DMS 273 treated with DMSO at 0.1 percent for 48 hours (cell line): Measurements from ENCODE around the gene POLR1A.

ENCODE experiments used
- DNase-seq: peaks from one replicate; lab custom pipeline; 2025; lab: John Stamatoyannopoulos, UW

Gene POLR1A

DNA sequence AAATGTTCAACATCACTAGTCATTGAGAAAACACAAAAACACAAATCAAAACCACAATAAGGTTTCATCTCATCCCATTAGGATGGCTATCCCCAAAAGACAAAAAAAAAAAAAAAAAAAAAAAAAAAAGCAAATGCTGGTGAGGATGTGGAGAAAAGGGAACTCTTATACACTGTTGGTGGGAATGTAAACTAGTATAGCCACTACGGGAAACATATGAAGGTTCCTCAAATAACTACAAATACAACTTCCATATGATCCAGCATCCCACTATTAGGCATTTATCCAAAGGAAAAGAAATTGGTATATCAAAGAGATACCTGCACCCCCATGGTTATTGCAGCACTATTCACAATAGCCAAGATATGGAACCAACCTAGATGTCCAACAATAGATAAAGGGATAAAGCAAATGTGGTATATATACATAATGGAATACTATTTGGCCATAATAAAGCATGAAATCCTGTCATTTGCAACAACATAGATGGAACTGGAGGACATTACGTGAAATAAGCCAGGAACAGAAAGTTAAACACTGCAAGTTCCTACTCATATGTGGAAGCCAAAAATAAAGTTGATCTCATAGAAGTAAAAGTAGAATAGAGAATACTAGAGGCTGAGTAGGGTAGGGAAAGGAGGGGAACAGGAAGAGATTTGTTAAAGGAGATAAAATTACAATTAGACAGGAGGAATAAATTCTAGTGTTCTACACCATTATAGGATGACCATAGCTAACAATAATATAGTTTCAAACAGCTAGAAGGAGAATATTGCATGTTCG is 8.4 kb downstream of the POLR1A start:
- no peak for DNase-seq

DNA sequence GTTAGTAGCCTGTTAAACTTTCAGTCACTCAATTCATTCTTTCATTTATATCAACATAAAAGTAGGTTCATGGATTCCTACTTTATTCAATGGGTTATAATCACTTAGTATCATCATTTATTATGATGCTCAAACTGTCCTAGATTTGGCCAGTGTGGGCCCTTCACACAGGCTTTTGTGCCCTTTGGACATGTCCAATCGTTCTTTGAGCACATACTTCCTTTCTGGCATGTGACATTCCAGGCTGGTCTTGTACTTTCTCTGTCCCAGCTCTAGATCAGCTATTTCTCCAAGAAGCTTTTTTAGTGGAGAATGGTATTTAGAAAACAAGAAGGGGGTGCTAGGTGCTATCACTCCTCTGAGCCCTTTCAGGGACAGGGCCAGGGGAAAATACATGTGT is 11.5 kb downstream of the POLR1A start:
- DNase-seq, result no peak

DNA sequence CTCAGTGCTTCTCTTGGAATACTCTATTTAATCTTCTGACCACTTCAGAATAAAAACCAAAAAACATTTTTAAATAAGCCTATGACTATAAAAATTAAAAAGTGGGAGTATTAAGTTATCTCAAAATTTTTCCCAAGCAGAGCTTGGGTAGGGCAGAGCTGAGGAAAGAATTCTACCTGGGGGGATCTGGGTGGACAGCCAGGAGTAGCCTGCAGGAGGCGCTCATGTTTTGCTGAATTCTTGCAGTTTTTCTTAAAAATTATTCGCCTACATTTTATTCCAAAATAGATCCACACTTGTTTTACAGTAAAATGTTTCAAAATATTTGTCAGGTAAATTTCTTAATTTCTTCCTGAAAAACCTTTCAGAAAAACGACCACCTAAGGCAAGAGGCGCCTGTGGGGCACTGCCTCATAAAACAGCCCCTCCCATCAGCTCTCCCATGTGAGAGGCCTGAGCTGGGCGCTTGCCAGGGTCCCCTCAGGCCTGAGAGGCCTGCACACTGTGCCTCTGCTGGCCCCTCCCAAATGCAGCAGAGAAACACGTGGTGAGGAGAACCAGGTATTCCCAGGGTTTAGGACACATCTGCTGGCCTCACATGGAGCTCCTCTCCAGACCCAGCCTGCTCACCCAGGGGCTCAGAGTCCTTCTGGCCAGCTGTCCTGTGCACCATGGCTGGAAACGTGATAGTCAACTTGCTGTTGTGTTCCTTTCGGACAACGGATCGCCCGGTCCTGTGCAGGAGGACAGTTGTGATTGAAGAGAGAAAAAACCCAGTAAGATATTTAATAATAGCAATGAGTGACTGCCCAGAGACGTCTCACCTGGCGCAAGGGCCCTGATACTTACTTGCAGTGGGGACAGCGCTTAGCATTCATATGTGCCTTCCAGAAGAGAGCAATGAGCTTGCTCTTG is 17.5 kb downstream of the POLR1A start:
- DNase-seq, result no peak

DNA sequence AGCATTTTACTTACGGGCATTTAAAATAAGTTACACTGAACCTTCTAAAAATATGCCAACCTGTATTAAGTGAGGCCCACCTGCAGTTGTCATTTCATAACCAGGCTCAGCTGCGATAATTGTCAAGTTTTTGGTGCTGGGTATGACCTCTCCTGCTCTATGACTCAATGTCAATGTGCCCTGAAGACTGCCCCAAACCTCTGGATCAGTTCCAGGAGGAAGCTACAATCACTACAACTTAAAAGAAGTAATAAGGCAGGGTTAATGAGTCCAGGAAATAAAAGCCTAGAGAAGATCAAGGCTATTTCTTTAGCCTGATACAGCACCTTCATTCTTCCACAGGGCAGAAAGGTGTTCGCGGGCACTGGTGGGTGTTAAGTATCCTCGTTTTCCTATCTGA is 22.9 kb downstream of the POLR1A start:
- DNase-seq, result no peak

DNA sequence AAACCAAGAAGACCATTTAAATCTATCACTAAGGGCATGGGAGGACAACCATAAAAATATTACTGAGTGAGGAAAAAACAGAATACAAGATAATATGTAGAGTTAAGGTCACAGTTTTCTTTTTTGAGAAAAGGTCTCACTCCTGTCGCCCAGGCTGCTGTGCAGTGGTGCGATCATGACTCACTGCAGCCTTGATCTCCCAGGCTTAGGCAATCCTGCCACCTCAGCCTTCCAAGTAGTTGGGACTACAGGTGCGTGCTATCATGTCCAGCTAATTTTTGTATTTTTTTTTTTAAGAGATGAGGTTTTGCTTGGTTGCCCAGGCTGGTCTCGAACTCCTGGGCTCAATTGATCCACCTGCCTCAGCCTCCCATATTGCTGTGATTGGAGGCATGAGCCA is 24.0 kb downstream of the POLR1A start:
- DNase-seq, result no peak

DNA sequence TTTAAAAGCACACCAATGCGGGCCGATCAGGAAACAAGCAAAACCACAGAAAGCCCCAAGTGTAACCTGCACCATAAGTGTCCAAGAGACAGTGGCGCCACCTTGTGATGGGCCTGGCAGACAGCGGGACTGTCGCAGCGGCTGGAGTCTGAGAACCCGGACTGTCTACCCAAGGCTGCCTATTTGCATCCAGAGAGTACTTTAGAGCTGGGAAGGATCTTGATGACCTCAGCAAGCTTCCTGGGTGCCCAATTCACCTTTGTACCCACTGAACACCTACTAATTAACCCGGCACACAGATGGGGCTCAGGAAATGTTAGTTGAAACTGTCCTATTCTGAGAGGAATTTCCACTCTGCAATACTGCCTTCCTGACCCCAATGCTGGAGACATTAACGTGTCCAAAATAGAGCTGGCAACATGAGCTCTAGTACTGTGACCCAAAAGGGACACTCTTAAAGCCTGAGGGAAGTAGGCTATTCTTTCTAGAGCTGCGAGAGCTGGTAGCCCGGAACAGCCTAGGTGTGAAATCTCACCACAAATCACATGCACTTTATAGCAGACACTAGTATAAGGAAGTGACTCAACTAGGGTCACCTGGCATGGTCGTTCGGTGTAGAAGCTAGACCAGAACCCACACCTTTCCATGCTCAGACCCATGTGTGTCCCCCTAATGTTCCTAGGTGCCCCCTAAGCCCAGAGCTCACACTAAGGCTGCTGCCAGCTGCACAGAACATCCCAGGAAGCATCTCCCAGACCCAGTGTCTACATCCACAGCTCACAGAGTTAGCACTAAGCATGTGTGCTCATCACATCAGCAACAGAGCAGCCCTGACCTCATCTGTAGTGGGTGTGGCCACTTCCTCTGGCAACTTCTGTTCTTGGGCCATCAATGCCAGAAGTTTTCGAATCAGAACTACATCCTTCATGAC is 25.4 kb downstream of the POLR1A start:
- no peak for DNase-seq

DNA sequence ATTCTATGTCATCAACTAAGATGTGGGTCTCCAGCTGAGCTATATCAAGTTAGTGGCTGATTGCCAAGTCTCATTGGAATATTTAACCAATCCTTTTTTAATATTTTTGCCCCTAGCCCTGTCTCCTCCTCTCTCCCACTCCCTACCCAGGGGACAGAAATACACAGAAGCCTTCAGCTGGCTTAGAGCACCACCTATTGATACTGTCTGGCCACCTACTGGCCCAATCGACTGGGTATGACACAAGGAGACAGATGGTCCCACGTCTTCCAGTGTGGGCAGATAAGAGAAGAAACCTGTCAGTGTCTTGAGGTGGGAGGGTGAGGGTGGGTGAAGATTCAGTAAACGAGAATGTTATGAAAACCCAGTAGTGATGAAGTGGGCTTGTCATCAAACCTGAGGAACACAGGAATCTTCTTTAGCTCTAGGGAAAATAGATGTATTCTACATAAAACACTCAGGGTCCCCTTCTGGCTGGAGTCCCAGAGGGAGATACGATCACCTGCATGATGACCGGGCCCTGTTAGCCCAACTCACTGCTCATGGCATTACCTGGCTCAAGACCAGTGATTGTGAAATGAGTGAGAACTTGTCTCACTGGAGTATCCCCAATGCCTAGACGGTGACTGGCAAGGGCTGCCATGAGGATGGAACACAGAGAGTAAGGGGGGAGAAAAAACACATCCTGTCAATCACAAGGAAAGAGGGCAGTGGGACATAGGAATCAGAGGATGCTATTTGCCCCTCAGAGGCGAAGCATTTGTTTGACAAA is 26.7 kb downstream of the POLR1A start:
- DNase-seq, result no peak

DNA sequence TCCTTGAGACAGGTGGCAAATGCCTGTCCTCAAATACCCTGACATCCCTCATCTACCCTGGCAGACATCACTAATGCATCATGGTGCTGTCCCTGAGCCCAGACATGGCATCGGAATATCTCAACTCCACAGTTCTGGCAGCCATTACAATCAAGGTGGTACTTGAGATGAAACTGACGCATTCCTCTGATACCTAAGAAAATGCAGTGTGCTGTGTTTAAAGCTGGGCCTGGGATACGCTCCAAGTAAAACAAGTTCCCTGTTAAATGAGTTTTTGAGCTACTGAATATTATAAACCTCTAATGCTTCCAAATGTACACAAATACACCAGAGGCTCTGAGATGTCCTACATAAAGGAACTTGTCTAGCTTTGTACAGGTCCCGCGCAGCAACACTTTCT is 29.8 kb downstream of the POLR1A start:
- DNase-seq, result no peak

DNA sequence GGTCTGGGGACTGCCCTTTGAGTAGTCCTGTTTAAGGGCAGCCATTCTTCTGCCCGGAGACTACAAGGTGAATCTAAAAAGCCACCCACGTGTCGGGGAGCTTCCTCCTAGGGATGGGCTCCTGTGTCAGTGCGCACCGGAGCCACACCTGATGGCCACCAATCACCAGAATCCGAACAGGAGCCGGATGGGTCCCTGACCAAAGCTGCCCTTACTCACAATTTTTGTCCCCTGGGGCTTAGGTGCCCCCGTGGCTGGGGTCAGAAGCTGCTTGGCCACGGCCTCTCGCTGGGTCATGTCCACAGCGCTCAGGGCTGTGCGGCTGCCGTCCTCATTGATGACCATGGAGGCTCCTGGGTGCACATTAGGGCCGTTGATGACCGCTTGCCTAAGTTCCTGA is 30.9 kb downstream of the POLR1A start:
- DNase-seq, result no peak

DNA sequence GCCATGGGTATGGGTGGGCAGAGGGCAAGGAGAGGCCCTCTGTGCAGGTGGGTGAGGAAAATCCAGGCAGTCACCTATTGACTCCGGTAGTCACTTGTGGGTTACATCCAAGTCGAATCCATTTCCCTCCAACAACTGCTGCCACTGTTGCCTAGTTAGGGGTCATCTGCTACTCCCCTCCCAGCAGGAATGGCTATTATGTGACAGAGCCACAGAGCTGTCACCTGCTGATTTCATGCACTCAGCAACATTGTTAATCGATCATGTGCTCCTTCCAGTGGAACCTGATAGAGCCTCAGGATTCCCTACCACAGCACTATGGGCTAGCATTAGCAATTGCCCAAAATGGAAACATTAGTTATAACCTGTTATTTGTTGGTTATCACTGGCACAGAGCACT is 31.4 kb downstream of the POLR1A start:
- no peak for DNase-seq

DNA sequence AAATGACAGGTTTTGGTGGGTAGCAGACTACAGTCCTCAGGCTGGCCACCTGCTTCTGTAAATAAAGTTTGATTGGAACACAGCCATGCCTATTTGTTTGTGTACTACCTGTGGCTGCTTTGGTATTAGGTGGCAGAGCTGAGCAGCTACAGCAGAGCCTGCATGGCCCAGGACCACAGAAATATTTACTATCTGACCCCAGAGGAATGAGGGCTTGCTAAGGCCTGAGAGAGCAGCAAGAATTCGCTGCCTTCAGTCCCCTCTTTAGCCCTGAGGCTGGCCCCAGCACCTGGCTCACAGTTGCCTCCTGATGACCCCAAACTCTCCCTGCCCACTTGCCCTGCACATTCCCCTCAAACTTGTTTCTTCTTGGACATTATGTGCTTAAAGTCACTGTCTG is 32.5 kb downstream of the POLR1A start:
- no peak for DNase-seq

DNA sequence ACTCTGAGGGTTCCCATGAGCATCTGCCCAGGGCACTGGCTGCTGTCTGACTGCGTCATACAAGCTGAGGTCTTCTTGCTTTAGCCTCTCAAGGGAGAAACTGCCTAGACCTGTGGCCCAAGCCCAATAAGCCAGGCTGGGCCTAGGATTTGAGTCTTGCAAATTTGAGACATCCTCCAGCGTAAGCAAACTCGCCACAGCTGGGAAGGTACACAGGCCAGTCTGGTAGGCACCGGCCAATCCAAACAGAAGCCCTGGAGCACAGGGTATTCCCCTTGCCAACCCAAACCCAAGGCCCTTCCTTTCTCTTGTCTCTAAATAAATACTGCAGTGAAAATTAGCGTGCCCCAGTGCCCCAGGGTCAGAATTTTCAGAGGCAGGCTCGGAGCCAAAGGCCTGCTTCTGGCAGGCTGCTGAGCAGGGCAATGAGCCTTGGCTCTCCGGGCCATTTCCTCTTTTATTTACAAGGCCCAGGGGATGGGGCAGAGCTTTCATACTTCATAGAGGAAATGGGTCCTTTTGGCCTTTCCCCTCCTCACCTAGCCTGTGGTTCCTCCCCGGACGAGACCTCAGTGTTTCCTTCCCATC is 33.3 kb downstream of the POLR1A start:
- no peak for DNase-seq

DNA sequence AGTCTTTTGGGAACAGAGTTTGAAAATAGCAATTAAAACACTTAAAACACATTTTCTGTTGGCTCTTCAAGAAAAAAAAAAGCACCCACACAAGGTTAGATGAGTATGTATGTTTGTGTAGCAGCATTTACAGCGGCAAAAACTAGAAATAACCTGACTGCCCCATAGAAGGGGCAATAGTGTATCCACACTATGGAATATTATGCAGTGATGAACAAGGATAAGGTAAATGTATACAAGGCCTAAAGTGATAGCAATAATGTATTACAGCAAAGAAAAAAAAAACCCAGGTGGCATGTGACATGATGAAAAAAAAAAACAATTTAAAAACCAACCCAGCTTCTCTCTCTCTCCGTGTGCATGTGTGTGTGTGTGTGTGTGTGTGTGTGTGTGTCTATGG is 34.8 kb downstream of the POLR1A start:
- no peak for DNase-seq

DNA sequence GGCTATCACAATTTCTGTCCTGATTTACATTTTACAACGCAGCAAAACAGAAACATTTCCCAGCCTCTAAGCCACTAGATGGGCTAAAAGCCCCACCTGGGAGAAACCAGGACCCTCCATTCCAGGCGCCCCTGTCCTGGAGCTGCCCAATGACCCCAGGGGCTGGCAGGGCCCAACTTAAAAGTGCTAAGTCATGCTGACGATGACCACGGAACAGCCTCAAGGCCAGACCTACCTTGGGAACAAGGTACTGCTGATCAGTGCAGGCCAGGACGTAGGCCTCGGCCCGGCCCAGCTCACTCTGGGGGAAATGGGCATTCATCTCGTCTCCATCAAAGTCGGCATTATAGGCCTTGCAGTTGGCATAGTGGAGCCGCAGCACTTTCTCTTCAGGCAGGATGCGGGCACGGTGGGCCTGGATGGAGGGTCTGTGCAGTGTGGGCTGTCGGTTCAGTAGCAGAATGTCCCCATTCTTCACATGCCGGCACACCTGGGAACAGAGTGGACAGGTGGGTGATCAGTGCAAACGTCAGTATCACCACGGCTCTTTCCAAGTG is 35.8 kb downstream of the POLR1A start:
- DNase-seq, result no peak

DNA sequence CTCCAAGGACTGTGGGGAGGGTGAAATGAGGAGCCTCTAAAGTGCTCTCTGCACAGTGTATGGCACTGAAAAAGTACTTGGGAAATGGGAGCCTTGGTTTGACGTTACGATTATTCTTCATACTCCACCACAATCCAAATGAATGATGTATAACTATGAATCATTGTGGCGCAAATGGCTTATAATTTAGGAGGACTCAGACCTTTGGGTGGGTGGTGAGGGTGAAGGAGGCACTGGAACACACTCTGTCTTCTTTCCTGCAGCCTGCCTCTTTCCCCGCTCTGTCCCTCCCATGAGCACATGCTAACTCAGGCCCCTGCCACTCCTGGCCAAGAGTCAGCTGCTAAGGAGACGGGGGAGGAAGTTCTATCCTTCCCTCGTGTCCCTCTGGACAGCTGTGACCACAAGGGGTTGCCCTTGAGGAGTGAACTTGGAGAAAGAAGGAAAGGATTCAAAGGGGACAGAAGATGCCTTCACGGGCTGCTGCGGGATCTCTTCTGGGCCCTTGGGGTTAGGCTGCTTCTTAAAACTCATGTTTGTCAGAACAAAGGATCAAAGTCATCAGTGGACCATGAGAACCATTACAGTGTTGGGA is 36.5 kb downstream of the POLR1A start:
- DNase-seq, result no peak

DNA sequence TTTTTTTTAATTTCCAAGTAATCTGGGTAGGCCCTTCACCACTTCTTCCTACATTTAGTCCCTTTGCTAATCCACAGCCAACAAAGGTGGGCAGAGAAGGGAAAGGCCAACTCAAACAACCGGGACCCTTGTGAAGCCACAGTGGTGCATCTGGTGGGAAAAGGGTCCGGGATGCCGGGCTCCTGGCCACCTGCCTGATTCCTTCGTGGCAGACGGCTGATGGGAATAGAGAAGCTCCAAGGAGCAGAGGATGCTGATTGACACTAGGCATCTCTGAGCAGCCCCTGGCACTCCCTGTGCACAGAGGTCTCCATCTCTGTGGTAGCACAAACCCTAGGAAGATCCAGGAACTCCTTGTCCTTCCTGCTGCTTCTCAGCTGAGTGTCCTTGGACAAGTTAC is 37.0 kb downstream of the POLR1A start:
- DNase-seq, result no peak

DNA sequence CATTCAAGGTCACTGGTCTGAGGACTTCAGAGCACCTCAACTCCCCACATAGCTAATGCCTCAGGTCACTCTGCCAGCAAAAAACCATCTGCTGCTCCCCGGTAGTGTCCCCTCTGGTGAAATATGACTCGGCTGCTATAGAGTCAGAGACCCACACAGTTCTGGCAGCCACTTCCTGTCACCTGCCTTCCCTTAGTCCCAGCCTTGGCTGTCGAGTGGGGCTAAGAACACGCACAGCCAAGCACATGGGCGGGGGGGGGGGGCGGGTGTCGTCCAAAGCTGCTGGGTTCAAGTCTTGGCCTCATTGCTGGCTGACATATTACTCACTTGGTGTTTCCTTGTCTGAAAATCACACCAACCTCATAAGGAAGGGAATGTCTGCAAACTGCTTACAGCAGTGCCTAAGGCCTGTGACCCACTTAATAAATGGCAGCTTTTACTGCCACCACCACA is 37.5 kb downstream of the POLR1A start:
- DNase-seq, result no peak

DNA sequence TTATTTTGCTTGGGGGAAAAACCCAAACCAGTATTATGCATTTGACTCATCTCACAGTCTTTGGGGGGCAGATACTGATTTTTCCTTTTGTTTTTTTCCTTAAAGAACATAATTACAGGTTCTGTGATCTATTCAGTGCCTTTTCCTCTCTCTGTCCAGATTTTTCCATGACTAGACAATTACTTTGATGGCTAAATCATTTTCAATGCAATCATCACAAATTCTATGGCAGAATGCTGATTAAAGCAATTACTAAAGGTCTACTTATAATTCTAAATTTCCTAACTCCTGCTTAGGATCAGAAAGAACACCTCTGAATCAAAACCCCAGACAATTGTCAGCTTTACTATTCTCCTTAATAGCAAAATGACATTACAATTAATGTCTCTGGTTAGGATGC is 38.8 kb downstream of the POLR1A start:
- no peak for DNase-seq

DNA sequence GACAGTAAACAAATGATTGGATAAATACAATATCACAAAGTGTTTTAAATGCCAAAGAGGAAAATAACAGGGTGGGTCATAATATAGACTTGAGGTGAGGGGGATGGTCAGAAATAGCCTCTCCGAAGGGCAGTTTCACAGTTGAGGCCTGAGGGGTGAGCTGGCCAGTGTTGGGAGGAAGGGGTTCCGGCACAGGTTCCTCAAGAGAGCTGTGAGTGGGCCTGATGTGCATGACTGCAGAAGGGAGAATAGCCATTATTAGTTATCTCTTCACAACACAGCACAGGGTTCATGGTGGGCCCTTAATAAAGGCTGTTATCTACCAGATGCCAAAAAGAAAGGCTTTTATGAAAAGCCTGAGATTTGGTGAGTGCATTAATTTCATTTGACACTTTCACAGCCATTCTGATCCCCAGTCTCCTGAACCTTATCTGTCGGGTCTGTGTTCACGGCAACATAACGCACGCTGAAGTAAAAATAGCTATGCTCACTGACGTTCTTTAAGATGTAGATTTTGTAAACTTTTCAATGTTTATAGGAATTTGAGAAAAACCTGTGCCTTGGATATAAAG is 39.6 kb downstream of the POLR1A start:
- no peak for DNase-seq

DNA sequence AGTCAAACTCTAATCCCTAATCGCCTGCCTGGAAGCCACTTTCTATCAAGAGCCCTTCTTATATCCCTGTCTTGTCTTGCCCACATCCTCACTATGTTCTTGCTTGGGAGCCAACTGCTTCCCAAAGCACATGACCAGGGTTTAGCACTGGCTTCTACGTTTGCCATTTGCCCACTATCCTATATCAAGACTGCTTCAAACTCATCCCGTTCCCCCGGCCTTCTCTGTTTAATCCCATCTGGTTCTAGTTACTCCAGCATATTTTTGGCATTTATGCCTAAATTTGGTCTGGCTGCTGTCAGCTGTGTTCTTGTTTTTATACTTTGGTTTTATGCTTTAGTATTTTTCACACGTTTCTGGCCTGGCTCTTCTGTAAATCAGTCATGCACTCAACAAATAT is 40.2 kb downstream of the POLR1A start:
- no peak for DNase-seq
